PC-9 (cell line): ENCODE data around the gene TCF12. TPM values are rescaled to one million over a fixed set of nuclear protein-coding genes. Genes with fewer than 3 reads are reported as not detected.

Source experiments
- BruUV-seq: library from RNA; stranded (reverse); fragments of 400-500 nt; replicated peaks from 2 replicates; lab custom pipeline; 2021; lab: Mats Ljungman, UMichigan
- CTCF ChIA-PET: fragments of 300-600 bp; sonication (Branson Sonifier 250); formaldehyde crosslinking; loops from one replicate; lab custom pipeline; 2022; ENCODE audit warnings: antibody characterized with exemption; lab: Charles Lee
- POLR2A ChIA-PET: fragments of 300-600 bp; sonication (Branson Sonifier 250); formaldehyde crosslinking; loops from one replicate; lab custom pipeline; 2022; ENCODE audit warnings: antibody characterized with exemption; ENCODE audit not compliant: unreplicated experiment; lab: Charles Lee
- DNase-seq, 2 experiments: peaks; one replicate each; pipeline versions ENCODE4 v3.0.0 to v3.0.0-alpha.2; 2015 to 2022; ENCODE audit warnings: mixed read lengths in 1 of 2
- H2AFZ ChIP-seq: fragments of 200-600 bp; sonication (generic); 2 replicates; pipeline ENCODE4 v1.8.1; 2017; ENCODE audit warnings: antibody characterized with exemption
- H3F3A ChIP-seq: fragments of 200-600 bp; sonication (generic); 2 replicates; pipeline ENCODE4 v1.8.1; 2017; ENCODE audit warnings: antibody characterized with exemption, mild to moderate bottlenecking, low read depth; ENCODE audit not compliant: insufficient read depth
- H3K27ac ChIP-seq: fragments of 200-600 bp; sonication (generic); 2 replicates; pipeline ENCODE4 v1.6.1; 2016; ENCODE audit warnings: mixed run types
- H3K27me3 ChIP-seq: fragments of 200-600 bp; sonication (generic); 2 replicates; pipeline ENCODE4 v1.6.1; 2016; ENCODE audit warnings: low read depth, mixed run types; ENCODE audit not compliant: insufficient read depth
- H3K36me3 ChIP-seq: fragments of 200-600 bp; sonication (generic); 2 replicates; pipeline ENCODE4 v1.6.1; 2016; ENCODE audit warnings: low read depth, mixed run types
- H3K4me1 ChIP-seq: fragments of 200-600 bp; sonication (generic); replicated peaks from 2 replicates; pipeline ENCODE4 v1.6.1; 2016; ENCODE audit warnings: mixed run types; ENCODE audit not compliant: insufficient read depth
- H3K4me2 ChIP-seq: fragments of 200-600 bp; sonication (generic); 2 replicates; pipeline ENCODE4 v1.6.1; 2017; ENCODE audit warnings: mixed run types
- H3K4me3 ChIP-seq: fragments of 200-600 bp; sonication (generic); 2 replicates; pipeline ENCODE4 v1.6.1; 2016; ENCODE audit warnings: mixed run types
- H3K79me2 ChIP-seq: fragments of 200-600 bp; sonication (generic); 2 replicates; pipeline ENCODE4 v1.6.1; 2017; ENCODE audit warnings: low read depth, mixed run types
- H3K9me2 ChIP-seq: fragments of 200-600 bp; sonication (generic); 2 replicates; pipeline ENCODE4 v1.8.1; 2017; ENCODE audit warnings: mild to moderate bottlenecking; ENCODE audit not compliant: insufficient read depth
- H3K9me3 ChIP-seq: fragments of 200-600 bp; sonication (generic); 2 replicates; pipeline ENCODE4 v1.8.1; 2016; ENCODE audit warnings: low read depth; ENCODE audit not compliant: insufficient read depth
- H4K20me1 ChIP-seq: fragments of 200-600 bp; sonication (generic); 2 replicates; pipeline ENCODE4 v1.8.1; 2017; ENCODE audit not compliant: insufficient read depth
- CTCF ChIP-seq: fragments of 200-600 bp; sonication (generic); conservative IDR thresholded peaks from 2 replicates; pipeline ENCODE4 v1.6.1; 2017; ENCODE audit warnings: mixed run types, antibody characterized with exemption, mild to moderate bottlenecking, moderate library complexity
- EZH2 ChIP-seq: fragments of 200-600 bp; sonication (generic); IDR thresholded peaks from 2 replicates; pipeline ENCODE4 v1.8.0; 2017; ENCODE audit warnings: antibody characterized with exemption, low read depth
- intact Hi-C: fragments of 100-400 bp; cut with micrococcal nuclease; formaldehyde crosslinking; loops from one replicate; pipeline ENCODE4 v1.10.0; 2022; ENCODE audit not compliant: unreplicated experiment
- total RNA-seq: library from RNA; stranded (reverse); gene quantifications from 2 replicates; pipeline ENCODE4 v1.2.3, GENCODE V29; 2021

Gene TCF12
- total RNA-seq, 1 experiment from 2014 or later: 60.1 TPM

GRCh38 chr15:57290187-57290586 lies 371.7 kb downstream of the TCF12 start:
- H3K4me3 ChIP-seq: no peak overlapping the region
- H3K36me3 ChIP-seq: no peaks in the 10 kb centered on the region
- ChIA-PET CTCF (no interaction called here), POLR2A (interaction anchor here (0.7 kb wide), 1 partner anchor 155 kb away, joined by 35 read pairs; no protein-coding TSS in a partner anchor)
- H3F3A ChIP-seq: no peaks in the 10 kb centered on the region
- no peaks in the 10 kb centered on the region for H3K4me1 ChIP-seq
- H3K79me2 ChIP-seq: no peaks in the 10 kb centered on the region
- intact Hi-C loops: no loop called here
- H3K9me2 ChIP-seq: no peaks in the 10 kb centered on the region
- H2AFZ ChIP-seq: no peak overlapping the region
- no peaks in the 10 kb centered on the region for H4K20me1 ChIP-seq
- DNase-seq: no peak
- no peaks in the 10 kb centered on the region for H3K27me3 ChIP-seq
- TF ChIP-seq CTCF (no peak), EZH2 (no peak)
- no TSS peak for BruUV-seq
- H3K4me2 ChIP-seq: no peak overlapping the region
- no peaks in the 10 kb centered on the region for H3K9me3 ChIP-seq
- H3K27ac ChIP-seq: no peak overlapping the region

GRCh38 chr15:57290826-57291225 lies 372.4 kb downstream of the TCF12 start:
- Histone ChIP-seq H3K27ac (no peak overlapping the region), H3K36me3 (no peaks in the 10 kb centered on the region), H3K4me3 (no peak overlapping the region), H3K4me2 (no peak overlapping the region), H3K27me3 (no peaks in the 10 kb centered on the region), H4K20me1 (no peaks in the 10 kb centered on the region), H2AFZ (no peak overlapping the region), H3K4me1 (no peaks in the 10 kb centered on the region), H3K9me2 (no peaks in the 10 kb centered on the region), H3K79me2 (no peaks in the 10 kb centered on the region), H3K9me3 (no peaks in the 10 kb centered on the region), H3F3A (no peaks in the 10 kb centered on the region)
- CTCF ChIA-PET: no interaction called here
- no TSS peak for BruUV-seq
- POLR2A ChIA-PET: no interaction called here
- no peak for DNase-seq
- TF ChIP-seq EZH2 (no peak), CTCF (no peak)
- intact Hi-C loops: no loop called here

GRCh38 chr15:57296473-57297162 lies 378.2 kb downstream of the TCF12 start:
- Histone ChIP-seq H3K4me3 (no peak overlapping the region), H3K36me3 (no peaks in the 10 kb centered on the region), H3K27me3 (no peaks in the 10 kb centered on the region), H2AFZ (no peak overlapping the region), H3F3A (no peaks in the 10 kb centered on the region), H3K9me2 (no peaks in the 10 kb centered on the region), H3K79me2 (no peaks in the 10 kb centered on the region), H3K4me2 (no peak overlapping the region), H3K9me3 (no peaks in the 10 kb centered on the region), H3K4me1 (no peaks in the 10 kb centered on the region), H3K27ac (no peak overlapping the region), H4K20me1 (no peaks in the 10 kb centered on the region)
- TF ChIP-seq EZH2 (no peak), CTCF (no peak)
- POLR2A ChIA-PET: no interaction called here
- DNase-seq: no peak
- CTCF ChIA-PET: interaction anchor here (0.6 kb wide), 1 partner anchor 435 kb away, joined by 4 read pairs; no protein-coding TSS in a partner anchor
- no TSS peak for BruUV-seq
- intact Hi-C loops: no loop called here
